Prostate gland (tissue), 2 donors: ENCODE data around the gene C1orf115. TPM values are rescaled to one million over a fixed set of nuclear protein-coding genes. Genes with fewer than 3 reads are reported as not detected.

Experiments used
- DNase-seq: peaks from one replicate; pipeline ENCODE4 v3.0.0-alpha.2; 2019; ENCODE audit warnings: low spot score
- H3K27ac ChIP-seq, 2 donors: fragments of 200-600 bp; sonication (generic); 2 replicates each; pipeline ENCODE4 v1.5.1; 2017 to 2019
- H3K27me3 ChIP-seq: fragments of 200-600 bp; sonication (generic); replicated peaks from 2 replicates; pipeline ENCODE4 v1.5.1; 2019; ENCODE audit not compliant: insufficient read depth
- H3K36me3 ChIP-seq, 2 donors: fragments of 200-600 bp; sonication (generic); 1 replicate in 1 of 2; 2 replicates in 1 of 2; pipeline versions ENCODE4 v1.5.1 to v1.8.1; 2017 to 2019
- H3K4me1 ChIP-seq: fragments of 200-600 bp; sonication (generic); replicated peaks from 2 replicates; pipeline ENCODE4 v1.5.1; 2019
- H3K4me3 ChIP-seq, 2 donors: fragments of 200-600 bp; sonication (generic); 2 replicates each; pipeline ENCODE4 v1.5.1; 2017 to 2019
- H3K9me3 ChIP-seq: fragments of 200-600 bp; sonication (generic); 2 replicates; pipeline ENCODE4 v1.5.1; 2017
- POLR2A ChIP-seq: fragments of 450-650 bp; IDR thresholded peaks from one replicate; pipeline ENCODE4 v1.6.1; 2016; ENCODE audit warnings: antibody characterized with exemption, mild to moderate bottlenecking
- POLR2AphosphoS5 ChIP-seq: sonication (generic); formaldehyde crosslinking; IDR thresholded peaks from one replicate; pipeline ENCODE4 v1.6.1; 2017; ENCODE audit warnings: antibody characterized with exemption
- WGBS: methylation state at CpG from one replicate; pipeline ENCODE4 v1.1.5; 2018; 5-methylcytosine and 5-hydroxymethylcytosine counted together
- intact Hi-C: fragments of 100-400 bp; cut with DNase I; formaldehyde crosslinking; loops from one replicate; pipeline ENCODE4 v1.14.2; 2022
- total RNA-seq, 2 donors: library from RNA; depleted of rRNA; stranded (reverse); fragments of >200 nt; gene quantifications; one replicate each; pipeline ENCODE4 v1.1.0, GENCODE V29; 2016
- TF ChIP-seq, protein P1 (sequence below), 4 experiments: fragments of 200-600 bp in 2 of 4; fragments of 450-650 bp in 2 of 4; sonication (generic) in 2 of 4; IDR thresholded peaks; 1 replicate in 3 of 4; 2 replicates in 1 of 4; pipeline ENCODE4 v1.5.1; 2016 to 2019; ENCODE audit warnings: antibody characterized with exemption in 4 of 4, mild to moderate bottlenecking in 2 of 4, moderate library complexity in 2 of 4

The C1orf115 gene
- total RNA-seq, 2 donors from 2014 or later, result 26.9 to 79.4 TPM

DNA sequence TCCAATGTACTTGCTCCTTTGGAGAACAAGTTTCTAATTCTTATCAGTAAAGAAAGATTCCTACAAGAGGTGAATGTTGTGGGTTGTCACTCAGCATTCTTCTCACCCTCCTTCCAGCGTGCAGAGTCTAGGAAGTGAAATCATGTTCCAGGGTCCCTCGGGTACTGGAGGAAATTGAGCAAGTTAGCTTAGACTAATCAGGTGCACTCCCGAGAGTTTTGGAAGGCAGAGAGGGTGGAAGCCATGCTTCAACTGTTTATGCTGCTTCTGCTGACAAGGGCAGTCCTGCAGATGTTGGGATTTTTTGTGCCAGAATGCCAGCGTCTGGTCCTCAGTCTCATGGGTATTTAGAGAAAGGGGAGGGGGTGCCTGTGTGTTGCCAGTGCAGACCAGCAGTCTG, 5.3 kb upstream of the C1orf115 start:
- Histone ChIP-seq H3K27me3 (no peaks in the 10 kb centered on the region), H3K27ac (no peak overlapping the region), H3K4me1 (no peaks in the 10 kb centered on the region), H3K9me3 (no peaks in the 10 kb centered on the region), H3K36me3 (no peaks in the 10 kb centered on the region), H3K4me3 (no peak overlapping the region)
- intact Hi-C loops, result no loop called here
- 80% methylated on average over 4 of the region's 4 CpGs for WGBS
- TF ChIP-seq POLR2A, result no peak
- TF ChIP-seq, protein P1, sequence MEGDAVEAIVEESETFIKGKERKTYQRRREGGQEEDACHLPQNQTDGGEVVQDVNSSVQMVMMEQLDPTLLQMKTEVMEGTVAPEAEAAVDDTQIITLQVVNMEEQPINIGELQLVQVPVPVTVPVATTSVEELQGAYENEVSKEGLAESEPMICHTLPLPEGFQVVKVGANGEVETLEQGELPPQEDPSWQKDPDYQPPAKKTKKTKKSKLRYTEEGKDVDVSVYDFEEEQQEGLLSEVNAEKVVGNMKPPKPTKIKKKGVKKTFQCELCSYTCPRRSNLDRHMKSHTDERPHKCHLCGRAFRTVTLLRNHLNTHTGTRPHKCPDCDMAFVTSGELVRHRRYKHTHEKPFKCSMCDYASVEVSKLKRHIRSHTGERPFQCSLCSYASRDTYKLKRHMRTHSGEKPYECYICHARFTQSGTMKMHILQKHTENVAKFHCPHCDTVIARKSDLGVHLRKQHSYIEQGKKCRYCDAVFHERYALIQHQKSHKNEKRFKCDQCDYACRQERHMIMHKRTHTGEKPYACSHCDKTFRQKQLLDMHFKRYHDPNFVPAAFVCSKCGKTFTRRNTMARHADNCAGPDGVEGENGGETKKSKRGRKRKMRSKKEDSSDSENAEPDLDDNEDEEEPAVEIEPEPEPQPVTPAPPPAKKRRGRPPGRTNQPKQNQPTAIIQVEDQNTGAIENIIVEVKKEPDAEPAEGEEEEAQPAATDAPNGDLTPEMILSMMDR (IDR thresholded peaks at IDR 0.05), result no peak
- TF ChIP-seq POLR2AphosphoS5, result no peak
- no peak for DNase-seq

DNA sequence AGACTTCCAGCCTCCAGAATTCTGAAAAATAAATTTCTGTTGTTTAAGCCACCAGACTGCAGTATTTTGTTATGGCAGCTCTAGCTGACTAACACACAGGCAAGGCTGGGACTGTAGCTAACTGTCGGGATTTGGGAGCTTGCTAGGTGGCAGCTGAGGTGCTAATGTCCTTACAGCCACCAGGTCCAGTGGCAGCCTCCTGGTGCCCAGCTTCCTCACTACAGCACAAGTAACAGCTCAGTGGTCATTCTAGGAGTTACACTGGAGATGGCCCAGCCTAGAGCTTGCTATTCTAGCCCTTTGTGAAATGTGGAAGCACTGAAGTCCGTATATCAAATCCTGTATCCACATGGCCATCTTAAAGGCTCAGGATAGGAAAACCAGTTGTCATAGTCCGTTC, 4.3 kb upstream of the C1orf115 start:
- TF ChIP-seq, protein P1 (IDR thresholded peaks at IDR 0.05), result no peak
- Histone ChIP-seq H3K36me3 (no peaks in the 10 kb centered on the region), H3K27me3 (no peaks in the 10 kb centered on the region), H3K4me1 (no peaks in the 10 kb centered on the region), H3K4me3 (no peak overlapping the region), H3K9me3 (no peaks in the 10 kb centered on the region), H3K27ac (no peak overlapping the region)
- 84% methylated on average over 3 of the region's 3 CpGs for WGBS
- intact Hi-C loops, result no loop called here
- no peak for DNase-seq

DNA sequence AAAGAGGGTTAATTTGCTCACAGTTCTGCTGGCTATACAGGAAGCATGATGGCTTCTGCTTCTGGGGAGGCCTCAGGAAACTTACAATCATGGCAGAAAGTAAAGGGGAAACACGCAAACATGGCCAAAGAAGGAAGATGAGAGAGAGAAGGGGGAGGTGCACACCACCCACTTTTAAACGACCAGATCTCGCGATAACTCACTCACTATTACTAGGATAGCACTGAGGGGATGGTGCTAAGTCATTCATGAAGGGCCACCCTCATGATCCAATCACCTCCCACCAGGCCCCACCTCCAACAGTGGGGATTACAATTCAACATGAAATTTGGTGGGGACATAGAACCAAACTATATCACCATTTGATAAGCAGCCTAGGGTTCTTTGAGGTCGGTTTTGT, 2.4 kb upstream of the C1orf115 start:
- intact Hi-C loops, result no loop called here
- 81% methylated on average over 5 of the region's 5 CpGs for WGBS
- Histone ChIP-seq H3K4me3 (no peak overlapping the region), H3K27me3 (no peaks in the 10 kb centered on the region), H3K36me3 (no peaks in the 10 kb centered on the region), H3K9me3 (no peaks in the 10 kb centered on the region), H3K27ac (no peak overlapping the region), H3K4me1 (no peaks in the 10 kb centered on the region)
- TF ChIP-seq, protein P1 (IDR thresholded peaks at IDR 0.05), result no peak
- TF ChIP-seq POLR2A (no peak), POLR2AphosphoS5 (no peak)
- no peak for DNase-seq

DNA sequence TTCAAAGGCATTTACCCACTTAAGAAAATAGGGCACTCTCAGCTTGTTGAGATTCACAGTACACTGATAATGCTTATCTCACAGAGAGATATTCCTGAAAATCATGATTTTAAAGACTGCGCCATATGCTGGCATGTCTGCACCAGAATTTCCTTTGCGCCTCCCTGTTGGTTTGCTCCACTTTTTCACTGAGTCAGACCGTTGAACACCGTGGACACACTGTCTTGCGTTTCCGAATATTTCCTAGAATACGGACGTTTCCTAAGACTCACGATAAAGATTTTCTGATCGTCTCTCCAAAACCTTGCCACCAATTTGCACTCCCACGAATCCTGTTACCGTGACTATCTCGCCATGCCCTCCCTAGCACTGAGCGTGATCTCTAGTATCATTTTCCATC, 497 bp upstream of the C1orf115 start:
- 31% methylated on average over 14 of the region's 14 CpGs for WGBS

More for the DNA sequence above, 497 bp upstream of the C1orf115 start:
- Histone ChIP-seq H3K36me3 (no peaks in the 10 kb centered on the region), H3K4me1 (no peaks in the 10 kb centered on the region), H3K27ac (no peak overlapping the region), H3K9me3 (no peaks in the 10 kb centered on the region), H3K27me3 (no peaks in the 10 kb centered on the region), H3K4me3 (peak overlapping the region; percentile 77 to 90)
- TF ChIP-seq POLR2A (no peak), POLR2AphosphoS5 (no peak)
- TF ChIP-seq, protein P1 (IDR thresholded peaks at IDR 0.05), result no peak
- no peak for DNase-seq
- intact Hi-C loops, result loop anchor here (5.0 kb wide), 2 partner anchors 43 to 88 kb away; no protein-coding TSS in a partner anchor
